HG02884 (cell line): ENCODE data around the gene MYL1.

Experiments used
- ATAC-seq: cut with Tn5 transposase; IDR thresholded peaks from one replicate; pipeline ENCODE4 v1.9.1; 2021; ENCODE audit warnings: mild to moderate bottlenecking, moderate library complexity; ENCODE audit not compliant: unreplicated experiment

MYL1 gene

GRCh38 chr2:210268281-210268680 lies 46.7 kb downstream of the MYL1 start:
- no peak for ATAC-seq

GRCh38 chr2:210267698-210268097 lies 47.3 kb downstream of the MYL1 start:
- no peak for ATAC-seq

- no peak for ATAC-seq
These were observed 50.7 kb downstream of the MYL1 start for GRCh38 chr2:210264282-210264681.

- no peak for ATAC-seq
These were observed 51.1 kb downstream of the MYL1 start for GRCh38 chr2:210263841-210264240.

- ATAC-seq = no peak
These were observed 52.9 kb downstream of the MYL1 start for GRCh38 chr2:210262036-210262435.

GRCh38 chr2:210259687-210260086 lies 55.3 kb downstream of the MYL1 start:
- no peak for ATAC-seq

GRCh38 chr2:210252699-210253606 lies 62.0 kb downstream of the MYL1 start:
- no peak for ATAC-seq

GRCh38 chr2:210250622-210251021 lies 64.4 kb downstream of the MYL1 start:
- ATAC-seq = no peak
